A673 (cell line): ENCODE measurements around the gene VAT1L.

Experiments
- EZH2 ChIP-seq: fragments of 200-600 bp; sonication (generic); IDR thresholded peaks from 2 replicates; pipeline ENCODE4 v1.6.1; 2017; ENCODE audit warnings: borderline replicate concordance, low read depth, mild to moderate bottlenecking, mixed read lengths, antibody characterized with exemption, low read length; ENCODE audit not compliant: poor library complexity, severe bottlenecking
- TF ChIP-seq, protein P1 (sequence below): fragments of 300-800, 200-600 bp; sonication (generic); conservative IDR thresholded peaks from 2 replicates; pipeline ENCODE4 v1.5.1; 2017; ENCODE audit warnings: low read depth, mild to moderate bottlenecking, antibody characterized with exemption, low read length, moderate library complexity, mixed read lengths

DNA sequence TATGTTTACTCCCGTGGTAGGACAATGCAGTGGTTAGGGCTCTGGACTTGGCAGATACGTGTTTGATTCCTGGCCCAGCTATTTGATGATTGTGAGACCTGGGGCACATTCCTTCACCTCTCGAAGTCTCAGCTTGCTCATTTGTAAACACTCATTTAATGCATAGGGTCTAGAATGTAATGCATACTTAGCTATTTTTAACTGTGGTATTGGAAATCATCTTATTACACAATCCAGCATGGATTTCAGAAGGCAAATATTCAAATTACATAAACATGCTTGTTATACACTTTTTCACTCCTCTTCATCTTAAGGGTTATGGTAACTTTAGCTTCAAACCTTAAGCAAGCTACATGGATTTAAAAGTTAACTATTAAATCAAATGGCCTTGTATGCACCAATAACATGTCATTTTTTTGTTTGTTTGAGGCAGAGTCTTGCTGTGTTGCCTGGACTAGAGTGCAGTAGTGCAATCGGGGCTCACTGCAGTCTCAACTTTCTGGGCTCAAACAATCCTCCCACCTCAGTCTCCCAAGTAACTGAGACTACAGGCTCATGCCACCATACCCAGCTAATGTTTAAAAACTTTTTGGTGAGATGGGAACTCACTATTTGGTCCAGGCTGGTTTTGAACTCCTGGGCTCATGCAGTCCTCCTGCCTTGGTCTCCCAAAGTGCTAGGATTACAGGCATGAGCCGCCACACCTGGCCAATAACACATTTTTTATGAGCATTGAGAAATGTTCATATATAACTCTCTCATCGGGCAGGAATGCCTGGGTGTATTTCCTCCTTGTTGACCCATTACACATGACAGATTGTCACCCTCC lies 52.5 kb downstream of the VAT1L start:
- TF ChIP-seq, protein P1, sequence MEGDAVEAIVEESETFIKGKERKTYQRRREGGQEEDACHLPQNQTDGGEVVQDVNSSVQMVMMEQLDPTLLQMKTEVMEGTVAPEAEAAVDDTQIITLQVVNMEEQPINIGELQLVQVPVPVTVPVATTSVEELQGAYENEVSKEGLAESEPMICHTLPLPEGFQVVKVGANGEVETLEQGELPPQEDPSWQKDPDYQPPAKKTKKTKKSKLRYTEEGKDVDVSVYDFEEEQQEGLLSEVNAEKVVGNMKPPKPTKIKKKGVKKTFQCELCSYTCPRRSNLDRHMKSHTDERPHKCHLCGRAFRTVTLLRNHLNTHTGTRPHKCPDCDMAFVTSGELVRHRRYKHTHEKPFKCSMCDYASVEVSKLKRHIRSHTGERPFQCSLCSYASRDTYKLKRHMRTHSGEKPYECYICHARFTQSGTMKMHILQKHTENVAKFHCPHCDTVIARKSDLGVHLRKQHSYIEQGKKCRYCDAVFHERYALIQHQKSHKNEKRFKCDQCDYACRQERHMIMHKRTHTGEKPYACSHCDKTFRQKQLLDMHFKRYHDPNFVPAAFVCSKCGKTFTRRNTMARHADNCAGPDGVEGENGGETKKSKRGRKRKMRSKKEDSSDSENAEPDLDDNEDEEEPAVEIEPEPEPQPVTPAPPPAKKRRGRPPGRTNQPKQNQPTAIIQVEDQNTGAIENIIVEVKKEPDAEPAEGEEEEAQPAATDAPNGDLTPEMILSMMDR: no peak
- TF ChIP-seq EZH2: no peak
